Measurements from ENCODE around the gene ATP11B. TPM values are rescaled to one million over a fixed set of nuclear protein-coding genes. Genes with fewer than 3 reads are reported as not detected.

ATP11B gene
- total and polyA plus RNA-seq, 4 experiments from 2014 or later: 37.1 to 130 (median 85.7) TPM

- no peaks in the 10 kb centered on the region for H3K9me3 ChIP-seq (ENCODE audit: control insufficient read depth in 1 of 2, low read length in 2 of 2)
- no peaks in the 10 kb centered on the region for H3K9me3 Mint-ChIP-seq
- H3K4me1 Mint-ChIP-seq: peaks cover 0 to 2% (median 0%) of the 10 kb centered on the region in 4 donors
- intact Hi-C loops (cut with micrococcal nuclease): no loop called here
- peaks cover 18% of the 10 kb centered on the region for H3K36me3 ChIP-seq (ENCODE audit: insufficient read depth, low read length)
- peaks cover 40 to 50% of the 10 kb centered on the region in 2 donors for H3K36me3 Mint-ChIP-seq
- no peaks in the 10 kb centered on the region for H3K27me3 Mint-ChIP-seq
- H3K27ac Mint-ChIP-seq: peak overlapping the region in 2 of 7 donors; percentile 6 to 64
- ChIA-PET CTCF (ENCODE audit: partially characterized antibody) (interaction anchor here (0.6 kb wide), 1 partner anchor 41 kb away, joined by 3 read pairs; no protein-coding TSS in a partner anchor), POLR2A (ENCODE audit: partially characterized antibody) (no interaction called here)
- no peak for DNase-seq
- H3K27me3 ChIP-seq (ENCODE audit: insufficient read depth, low read length): no peaks in the 10 kb centered on the region
- H3K4me3 ChIP-seq (ENCODE audit: low read length in 2 of 2): no peak overlapping the region
- no peak overlapping the region for H3K4me3 Mint-ChIP-seq
- no peak overlapping the region for H3K27ac ChIP-seq (ENCODE audit: low read depth, low read length)
- H3K4me1 ChIP-seq (ENCODE audit: insufficient read depth, low read length): no peaks in the 10 kb centered on the region
Measured at GRCh38 chr3:182947888-182948287, 154.6 kb downstream of the ATP11B start.

- ChIA-PET POLR2A (ENCODE audit: partially characterized antibody) (no interaction called here), CTCF (ENCODE audit: partially characterized antibody) (interaction anchor here (0.6 kb wide), 1 partner anchor 42 kb away, joined by 3 read pairs; no protein-coding TSS in a partner anchor)
- DNase-seq: no peak
- H3K4me1 Mint-ChIP-seq: peaks cover 0 to 2% (median 0%) of the 10 kb centered on the region in 4 donors
- no peak overlapping the region for H3K4me3 ChIP-seq (ENCODE audit: low read length in 2 of 2)
- intact Hi-C loops (cut with micrococcal nuclease): no loop called here
- no peaks in the 10 kb centered on the region for H3K9me3 ChIP-seq (ENCODE audit: control insufficient read depth in 1 of 2, low read length in 2 of 2)
- H3K36me3 Mint-ChIP-seq: peaks cover 41 to 53% of the 10 kb centered on the region in 2 donors
- no peaks in the 10 kb centered on the region for H3K9me3 Mint-ChIP-seq
- H3K36me3 ChIP-seq (ENCODE audit: insufficient read depth, low read length): peaks cover 18% of the 10 kb centered on the region
- H3K27ac ChIP-seq (ENCODE audit: low read depth, low read length): no peak overlapping the region
- no peak overlapping the region for H3K4me3 Mint-ChIP-seq
- no peaks in the 10 kb centered on the region for H3K27me3 ChIP-seq (ENCODE audit: insufficient read depth, low read length)
- H3K27ac Mint-ChIP-seq: peak overlapping the region in 1 of 7 donors; percentile 40
- H3K4me1 ChIP-seq (ENCODE audit: insufficient read depth, low read length): no peaks in the 10 kb centered on the region
- no peaks in the 10 kb centered on the region for H3K27me3 Mint-ChIP-seq
Measured at GRCh38 chr3:182948305-182948704, 155.0 kb downstream of the ATP11B start.

- Mint-ChIP-seq H3K9me3 (no peaks in the 10 kb centered on the region), H3K27ac (peak overlapping the region in 1 of 7 donors; percentile 1), H3K36me3 (peaks cover 39 to 54% of the 10 kb centered on the region in 2 donors), H3K4me1 (peaks cover 0 to 3% (median 0%) of the 10 kb centered on the region in 4 donors), H3K27me3 (no peaks in the 10 kb centered on the region), H3K4me3 (no peak overlapping the region)
- no peak for DNase-seq
- Histone ChIP-seq H3K36me3 (ENCODE audit: insufficient read depth, low read length) (peaks cover 15% of the 10 kb centered on the region), H3K4me1 (ENCODE audit: insufficient read depth, low read length) (no peaks in the 10 kb centered on the region), H3K27me3 (ENCODE audit: insufficient read depth, low read length) (no peaks in the 10 kb centered on the region), H3K27ac (ENCODE audit: low read depth, low read length) (no peak overlapping the region), H3K9me3 (ENCODE audit: control insufficient read depth in 1 of 2, low read length in 2 of 2) (no peaks in the 10 kb centered on the region), H3K4me3 (ENCODE audit: low read length in 2 of 2) (no peak overlapping the region)
- ChIA-PET CTCF (ENCODE audit: partially characterized antibody) (no interaction called here), POLR2A (ENCODE audit: partially characterized antibody) (interaction anchor here (0.7 kb wide), 1 partner anchor 81 kb away, joined by 3 read pairs; no protein-coding TSS in a partner anchor)
- intact Hi-C loops (cut with micrococcal nuclease): no loop called here
Measured at GRCh38 chr3:182949688-182950087, 156.4 kb downstream of the ATP11B start.

- POLR2A ChIA-PET (ENCODE audit: partially characterized antibody): no interaction called here
- Mint-ChIP-seq H3K4me1 (peaks cover 0 to 8% (median 1%) of the 10 kb centered on the region in 4 donors), H3K27me3 (no peaks in the 10 kb centered on the region), H3K27ac (peak overlapping the region in 1 of 7 donors; percentile 59), H3K36me3 (peaks cover 36 to 46% of the 10 kb centered on the region in 2 donors), H3K9me3 (no peaks in the 10 kb centered on the region), H3K4me3 (no peak overlapping the region)
- Histone ChIP-seq H3K4me3 (ENCODE audit: low read length in 2 of 2) (no peak overlapping the region), H3K27me3 (ENCODE audit: insufficient read depth, low read length) (no peaks in the 10 kb centered on the region), H3K9me3 (ENCODE audit: control insufficient read depth in 1 of 2, low read length in 2 of 2) (no peaks in the 10 kb centered on the region), H3K36me3 (ENCODE audit: insufficient read depth, low read length) (peaks cover 7% of the 10 kb centered on the region), H3K4me1 (ENCODE audit: insufficient read depth, low read length) (no peaks in the 10 kb centered on the region), H3K27ac (ENCODE audit: low read depth, low read length) (no peak overlapping the region)
- no peak for DNase-seq
- intact Hi-C loops (cut with micrococcal nuclease): no loop called here
- CTCF ChIA-PET (ENCODE audit: partially characterized antibody): no interaction called here
Measured at GRCh38 chr3:182954553-182955235, 161.4 kb downstream of the ATP11B start.

GRCh38 chr3:182957226-182957625 lies 163.9 kb downstream of the ATP11B start:
- no peaks in the 10 kb centered on the region for H3K27me3 ChIP-seq (ENCODE audit: insufficient read depth, low read length)
- ChIA-PET CTCF (ENCODE audit: partially characterized antibody) (interaction anchor here (0.5 to 1.3 kb wide), 2 partner anchors 47 to 146 kb away, joined by 3 to 4 read pairs; no protein-coding TSS in a partner anchor), POLR2A (ENCODE audit: partially characterized antibody) (no interaction called here)
- no peak overlapping the region for H3K4me3 ChIP-seq (ENCODE audit: low read length in 2 of 2)
- H3K27ac ChIP-seq (ENCODE audit: low read depth, low read length): no peak overlapping the region
- H3K27me3 Mint-ChIP-seq: no peaks in the 10 kb centered on the region
- H3K9me3 Mint-ChIP-seq: no peaks in the 10 kb centered on the region
- peak overlapping the region in 2 of 7 donors; percentile 30 to 55 for H3K27ac Mint-ChIP-seq
- peaks cover 0 to 13% (median 3%) of the 10 kb centered on the region in 4 donors for H3K4me1 Mint-ChIP-seq
- H3K4me3 Mint-ChIP-seq: no peak overlapping the region
- H3K4me1 ChIP-seq (ENCODE audit: insufficient read depth, low read length): no peaks in the 10 kb centered on the region
- peaks cover 36 to 41% of the 10 kb centered on the region in 2 donors for H3K36me3 Mint-ChIP-seq
- no peak for DNase-seq
- H3K9me3 ChIP-seq (ENCODE audit: control insufficient read depth in 1 of 2, low read length in 2 of 2): no peaks in the 10 kb centered on the region
- H3K36me3 ChIP-seq (ENCODE audit: insufficient read depth, low read length): peaks cover 10% of the 10 kb centered on the region
- intact Hi-C loops (cut with micrococcal nuclease): no loop called here

DNA sequence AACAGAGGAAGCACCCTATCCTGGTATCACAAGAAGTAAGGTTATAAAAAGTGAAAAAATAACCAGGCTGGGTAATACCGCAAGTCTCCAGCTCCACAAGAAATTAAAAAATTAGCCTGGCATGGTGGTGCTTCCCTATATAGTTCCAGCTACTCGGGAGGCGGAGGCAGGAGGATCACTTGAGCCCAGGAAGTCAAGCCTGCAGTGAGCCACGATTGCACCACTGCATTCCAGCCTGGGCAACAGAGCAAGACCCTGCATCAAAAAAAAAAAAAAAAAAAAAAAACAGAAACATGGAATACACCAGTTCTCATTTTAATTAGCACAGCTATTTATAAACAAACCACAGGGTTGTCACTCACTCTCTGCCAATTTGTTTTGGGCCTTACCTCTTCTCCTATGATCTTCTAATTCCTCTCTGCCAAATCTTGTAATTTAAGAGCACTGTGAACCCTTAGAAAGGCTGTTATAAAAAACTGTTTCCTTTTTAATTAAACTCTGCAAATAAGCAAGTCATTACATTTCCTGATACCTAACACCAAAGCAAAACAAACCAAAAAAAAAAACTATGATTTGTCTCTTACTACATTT lies 164.5 kb downstream of the ATP11B start:
- Histone ChIP-seq H3K36me3 (ENCODE audit: insufficient read depth, low read length) (peaks cover 10% of the 10 kb centered on the region), H3K4me1 (ENCODE audit: insufficient read depth, low read length) (no peaks in the 10 kb centered on the region), H3K27ac (ENCODE audit: low read depth, low read length) (no peak overlapping the region), H3K27me3 (ENCODE audit: insufficient read depth, low read length) (no peaks in the 10 kb centered on the region), H3K4me3 (ENCODE audit: low read length in 2 of 2) (no peak overlapping the region), H3K9me3 (ENCODE audit: control insufficient read depth in 1 of 2, low read length in 2 of 2) (no peaks in the 10 kb centered on the region)
- ChIA-PET CTCF (ENCODE audit: partially characterized antibody) (interaction anchor here (0.5 to 1.3 kb wide), 3 partner anchors 48 to 145 kb away, joined by 3 to 4 read pairs (median 4); no protein-coding TSS in a partner anchor), POLR2A (ENCODE audit: partially characterized antibody) (no interaction called here)
- Mint-ChIP-seq H3K27me3 (no peaks in the 10 kb centered on the region), H3K36me3 (peaks cover 36 to 39% of the 10 kb centered on the region in 2 donors), H3K4me3 (no peak overlapping the region), H3K4me1 (peaks cover 0 to 14% (median 7%) of the 10 kb centered on the region in 4 donors), H3K27ac (peak overlapping the region in 2 of 7 donors; percentile 55 to 89), H3K9me3 (no peaks in the 10 kb centered on the region)
- intact Hi-C loops (cut with micrococcal nuclease): no loop called here
- no peak for DNase-seq

All from CD4-positive, alpha-beta memory T cell (primary cell).